ENCODE data around the gene AZIN2.

The AZIN2 gene

DNA sequence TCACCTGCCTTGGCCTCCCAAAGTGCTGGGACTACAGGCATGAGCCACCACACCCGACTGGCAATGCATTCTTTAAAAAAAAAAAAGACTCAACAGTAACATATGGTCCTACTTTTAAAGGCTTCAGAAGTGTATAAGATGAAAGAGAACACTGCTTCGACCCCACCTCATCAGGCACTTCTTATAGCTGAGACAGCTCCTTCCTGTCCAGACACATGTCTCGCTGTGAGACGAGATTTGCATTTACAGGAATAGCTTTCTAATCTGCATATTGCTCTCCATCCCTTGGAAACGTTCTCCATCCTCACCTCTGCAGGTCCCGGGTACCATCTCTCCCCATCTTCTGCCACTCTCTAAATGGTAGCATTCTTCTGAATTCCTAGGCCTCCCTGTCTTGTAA is 6.7 kb downstream of the AZIN2 start:
- CTCF ChIA-PET: interaction anchor here (0.9 to 12.4 kb wide), 15 partner anchors 8 to 525 kb away, joined by 3 to 188 read pairs (median 4); partner anchors contain the start of gene HPCA
- no peak for DNase-seq (ENCODE audit: low read depth, low spot score)
- no peak overlapping the region for H3K4me3 ChIP-seq (ENCODE audit: low read depth, low read length)
- TF ChIP-seq, protein P1, sequence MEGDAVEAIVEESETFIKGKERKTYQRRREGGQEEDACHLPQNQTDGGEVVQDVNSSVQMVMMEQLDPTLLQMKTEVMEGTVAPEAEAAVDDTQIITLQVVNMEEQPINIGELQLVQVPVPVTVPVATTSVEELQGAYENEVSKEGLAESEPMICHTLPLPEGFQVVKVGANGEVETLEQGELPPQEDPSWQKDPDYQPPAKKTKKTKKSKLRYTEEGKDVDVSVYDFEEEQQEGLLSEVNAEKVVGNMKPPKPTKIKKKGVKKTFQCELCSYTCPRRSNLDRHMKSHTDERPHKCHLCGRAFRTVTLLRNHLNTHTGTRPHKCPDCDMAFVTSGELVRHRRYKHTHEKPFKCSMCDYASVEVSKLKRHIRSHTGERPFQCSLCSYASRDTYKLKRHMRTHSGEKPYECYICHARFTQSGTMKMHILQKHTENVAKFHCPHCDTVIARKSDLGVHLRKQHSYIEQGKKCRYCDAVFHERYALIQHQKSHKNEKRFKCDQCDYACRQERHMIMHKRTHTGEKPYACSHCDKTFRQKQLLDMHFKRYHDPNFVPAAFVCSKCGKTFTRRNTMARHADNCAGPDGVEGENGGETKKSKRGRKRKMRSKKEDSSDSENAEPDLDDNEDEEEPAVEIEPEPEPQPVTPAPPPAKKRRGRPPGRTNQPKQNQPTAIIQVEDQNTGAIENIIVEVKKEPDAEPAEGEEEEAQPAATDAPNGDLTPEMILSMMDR (IDR thresholded peaks at IDR 0.05; ENCODE audit: insufficient read depth, low read length, missing control alignments): no peak
- POLR2A ChIA-PET: no interaction called here

DNA sequence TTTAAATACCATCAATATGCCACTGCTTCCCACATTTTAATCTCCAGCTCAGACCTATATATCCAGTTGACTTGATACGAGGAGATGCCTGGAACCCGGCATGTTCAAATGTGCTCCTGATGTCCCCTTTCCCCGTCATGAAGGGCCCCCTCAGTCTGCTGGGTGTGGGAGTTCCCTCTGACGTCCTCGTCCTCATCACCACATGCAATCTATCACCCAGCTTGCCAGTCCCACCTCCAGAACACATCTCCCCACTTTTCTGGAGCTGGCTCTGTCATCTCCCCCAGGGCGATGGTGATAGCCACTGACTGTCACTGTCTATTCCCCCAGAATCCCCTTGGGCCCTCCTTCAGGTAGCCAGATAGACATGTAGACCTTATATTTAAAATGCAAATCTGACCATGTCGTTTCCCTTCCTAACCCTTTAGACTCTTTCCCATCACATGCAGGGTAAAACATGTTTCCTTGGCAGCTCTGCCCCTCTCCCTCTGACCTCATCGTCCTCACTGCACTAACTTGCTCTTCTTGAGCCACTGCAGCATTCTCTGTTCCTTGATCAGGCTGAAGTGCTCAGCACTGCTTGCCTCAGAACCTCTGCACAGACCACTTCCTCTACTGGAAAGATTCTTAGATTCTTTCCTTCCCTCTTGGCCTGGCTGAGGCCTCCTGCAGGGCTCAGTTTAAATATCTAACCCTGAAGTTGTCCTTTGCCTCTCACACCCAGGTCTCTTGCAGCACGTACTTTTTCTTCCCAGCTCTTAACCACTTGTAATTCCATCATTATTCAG is 7.4 kb downstream of the AZIN2 start:
- CTCF ChIA-PET: interaction anchor here (0.9 to 12.4 kb wide), 14 partner anchors 7 to 213 kb away, joined by 3 to 188 read pairs (median 4); partner anchors contain the start of genes AZIN2 and HPCA
- H3K4me3 ChIP-seq (ENCODE audit: low read depth, low read length): no peak overlapping the region
- DNase-seq (ENCODE audit: low read depth, low spot score): no peak
- POLR2A ChIA-PET: interaction anchor here (1.3 kb wide), 1 partner anchor 8 kb away, joined by 3 read pairs; the partner anchor contains the start of gene AZIN2
- TF ChIP-seq, protein P1 (IDR thresholded peaks at IDR 0.05; ENCODE audit: insufficient read depth, low read length, missing control alignments): no peak

DNA sequence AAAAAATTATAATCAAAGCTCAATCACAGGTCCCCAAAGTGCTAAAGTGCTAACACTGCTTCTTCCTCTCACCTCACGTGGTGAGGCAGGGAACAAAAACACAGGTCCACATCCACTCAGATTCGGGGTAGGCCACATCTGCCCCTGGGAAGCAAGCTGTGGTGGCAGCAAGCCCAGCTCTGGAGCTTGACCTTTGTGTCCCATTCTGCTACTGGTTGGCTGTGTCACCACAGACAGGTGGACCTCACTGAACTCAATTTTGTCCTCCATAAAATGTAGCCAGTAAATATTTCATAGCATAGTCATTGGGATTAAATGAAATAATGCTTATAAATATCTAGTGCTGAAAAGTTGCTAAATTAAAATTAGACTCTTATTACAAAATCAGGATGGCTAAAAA is 8.5 kb downstream of the AZIN2 start:
- TF ChIP-seq, protein P1 (IDR thresholded peaks at IDR 0.05; ENCODE audit: insufficient read depth, low read length, missing control alignments): no peak
- ChIA-PET CTCF (interaction anchor here (1.2 to 12.4 kb wide), 7 partner anchors 6 to 377 kb away, joined by 3 to 188 read pairs (median 79); no protein-coding TSS in a partner anchor), POLR2A (interaction anchor here (1.3 kb wide), 1 partner anchor 9 kb away, joined by 3 read pairs; the partner anchor contains the start of gene AZIN2)
- DNase-seq (ENCODE audit: low read depth, low spot score): no peak
- H3K4me3 ChIP-seq (ENCODE audit: low read depth, low read length): no peak overlapping the region

DNA sequence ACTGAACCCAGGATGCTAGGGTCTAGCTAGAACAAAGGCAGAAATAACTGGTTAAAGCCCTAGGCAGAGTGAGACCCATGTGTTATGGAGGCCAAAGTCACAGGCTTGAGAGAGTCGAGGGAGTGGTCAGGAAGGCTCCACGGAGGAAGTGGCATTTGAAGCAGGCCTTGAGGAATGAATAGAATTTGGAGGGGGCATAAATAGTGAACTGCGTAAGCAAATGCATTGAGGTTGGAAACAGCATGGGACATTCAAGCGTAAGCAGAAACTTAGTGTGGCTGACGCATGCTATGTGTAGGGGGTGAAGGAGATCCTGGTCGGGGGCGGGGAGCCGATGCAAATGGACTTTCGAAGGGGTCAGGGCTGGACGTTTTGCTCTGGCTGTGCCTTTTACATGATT is 11.5 kb downstream of the AZIN2 start:
- CTCF ChIA-PET: interaction anchor here (0.6 to 8.7 kb wide), 8 partner anchors 9 to 380 kb away, joined by 3 to 185 read pairs (median 3); partner anchors contain the start of gene AZIN2
- POLR2A ChIA-PET: no interaction called here

DNA sequence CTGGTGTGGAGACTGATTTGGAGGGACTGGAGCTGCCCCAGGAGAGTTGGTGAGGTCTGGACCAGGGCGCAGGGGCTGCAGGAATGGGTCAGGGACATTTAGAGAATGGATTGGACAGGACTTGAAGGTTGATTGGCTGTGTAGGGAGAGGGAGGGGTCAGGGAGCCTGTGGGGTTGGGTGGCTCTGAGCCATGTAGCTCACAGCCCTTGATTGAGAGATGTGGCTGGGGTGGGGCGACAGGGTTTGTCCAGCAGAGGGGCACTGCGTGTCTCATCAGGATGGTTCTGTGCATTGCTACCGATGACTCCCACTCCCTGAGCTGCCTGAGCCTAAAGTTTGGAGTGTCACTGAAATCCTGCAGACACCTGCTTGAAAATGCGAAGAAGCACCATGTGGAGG is 12.1 kb downstream of the AZIN2 start:
- ChIA-PET POLR2A (no interaction called here), CTCF (interaction anchor here (0.8 to 8.7 kb wide), 11 partner anchors 10 to 521 kb away, joined by 3 to 185 read pairs (median 4); partner anchors contain the start of gene AZIN2)
- no peak for DNase-seq (ENCODE audit: low read depth, low spot score)
- no peak overlapping the region for H3K4me3 ChIP-seq (ENCODE audit: low read depth, low read length)
- TF ChIP-seq, protein P1 (IDR thresholded peaks at IDR 0.05; ENCODE audit: insufficient read depth, low read length, missing control alignments): no peak

More for the DNA sequence above, 11.5 kb downstream of the AZIN2 start:
- TF ChIP-seq, protein P1 (IDR thresholded peaks at IDR 0.05; ENCODE audit: insufficient read depth, low read length, missing control alignments): no peak
- DNase-seq (ENCODE audit: low read depth, low spot score): no peak
- H3K4me3 ChIP-seq (ENCODE audit: low read depth, low read length): no peak overlapping the region

DNA sequence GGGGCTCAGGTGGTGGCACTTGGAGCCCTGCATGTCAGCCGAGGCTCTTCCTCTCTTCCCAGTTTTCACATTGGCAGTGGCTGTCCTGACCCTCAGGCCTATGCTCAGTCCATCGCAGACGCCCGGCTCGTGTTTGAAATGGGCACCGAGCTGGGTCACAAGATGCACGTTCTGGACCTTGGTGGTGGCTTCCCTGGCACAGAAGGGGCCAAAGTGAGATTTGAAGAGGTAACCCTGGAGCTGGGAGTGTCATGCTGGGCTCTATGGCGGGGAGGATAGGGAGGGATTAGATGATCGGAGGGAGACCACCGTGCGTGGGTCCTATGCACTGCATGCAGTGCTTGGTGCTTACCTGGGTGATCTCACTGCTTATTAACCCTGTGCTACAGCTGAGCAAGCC is 13.5 kb downstream of the AZIN2 start:
- ChIA-PET POLR2A (no interaction called here), CTCF (interaction anchor here (0.7 to 8.7 kb wide), 26 partner anchors 11 to 518 kb away, joined by 3 to 185 read pairs (median 4); partner anchors contain the start of gene AZIN2)
- no peak for DNase-seq (ENCODE audit: low read depth, low spot score)
- TF ChIP-seq, protein P1 (IDR thresholded peaks at IDR 0.05; ENCODE audit: insufficient read depth, low read length, missing control alignments): no peak
- no peak overlapping the region for H3K4me3 ChIP-seq (ENCODE audit: low read depth, low read length)

All from AG04449 (cell line).